ENCODE data around the gene METTL14.

The METTL14 gene

DNA sequence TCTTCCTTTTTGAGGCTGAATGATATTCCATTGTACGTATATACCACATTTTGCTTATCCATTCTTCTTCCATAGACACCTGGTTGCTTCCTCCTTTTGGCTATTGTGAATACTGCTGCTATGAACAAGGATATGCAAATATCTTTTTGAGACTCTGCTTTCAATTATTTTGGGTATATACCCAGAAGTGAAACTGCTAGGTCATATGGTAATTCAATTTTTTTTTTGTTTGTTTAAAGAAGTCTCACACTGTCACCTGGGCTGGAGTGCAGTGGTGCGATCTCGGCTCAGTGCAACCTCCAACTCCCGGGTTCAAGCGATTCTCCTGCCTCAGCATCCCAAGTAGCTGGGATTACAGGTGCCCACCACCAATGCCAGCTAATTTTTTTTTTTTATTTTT lies 75.3 kb downstream of the METTL14 start:
- Histone ChIP-seq H3K79me1 (replicated peaks; ENCODE audit: low read length, poor library complexity, severe bottlenecking) (peaks cover 14% of the 10 kb centered on the region), H2BK120ac (ENCODE audit: low read depth, low read length) (no peak overlapping the region), H3K27ac (ENCODE audit: low read length, poor library complexity, severe bottlenecking) (no peak overlapping the region), H2BK12ac (ENCODE audit: low read length in 2 of 2) (no peak overlapping the region), H3K4me2 (ENCODE audit: low read length, poor library complexity, severe bottlenecking) (no peak overlapping the region), H3K27me3 (ENCODE audit: control insufficient read depth in 1 of 2, insufficient read depth in 1 of 2, low read length in 2 of 2) (no peaks in the 10 kb centered on the region), H3K4ac (ENCODE audit: low read depth in 1 of 2, low read length in 2 of 2) (no peak overlapping the region), H3K9ac (ENCODE audit: low read length) (no peak overlapping the region), H2BK15ac (ENCODE audit: low read depth, poor library complexity, severe bottlenecking) (no peak overlapping the region), H3K4me1 (ENCODE audit: control insufficient read depth, insufficient read depth, low read depth, low read length) (no peaks in the 10 kb centered on the region), H2AFZ (ENCODE audit: low read depth, low read length) (no peak overlapping the region), H2BK5ac (ENCODE audit: low read depth, low read length, poor library complexity, severe bottlenecking) (no peak overlapping the region), H3K23ac (ENCODE audit: low read length in 2 of 2) (no peak overlapping the region), H3K18ac (ENCODE audit: low read depth in 1 of 2, low read length in 2 of 2) (no peak overlapping the region), H3K14ac (ENCODE audit: low read length in 2 of 2) (no peak overlapping the region), H3K36me3 (ENCODE audit: control insufficient read depth in 1 of 2, insufficient read depth in 2 of 2, low read depth in 1 of 2, low read length in 2 of 2) (peaks cover 3 to 84% of the 10 kb centered on the region in 2 experiments), H3K9me3 (ENCODE audit: control insufficient read depth, low read length) (no peaks in the 10 kb centered on the region), H3K4me3 (ENCODE audit: insufficient read depth in 1 of 2, low read depth in 1 of 2, low read length in 2 of 2) (no peak overlapping the region), H2AK5ac (ENCODE audit: low read length, severe bottlenecking) (no peak overlapping the region), H4K8ac (ENCODE audit: low read length) (no peak overlapping the region), H4K91ac (ENCODE audit: low read length) (no peak overlapping the region)
- 99% methylated on average over 5 of the region's 5 CpGs for WGBS
- DNase-seq, result no peak

DNA sequence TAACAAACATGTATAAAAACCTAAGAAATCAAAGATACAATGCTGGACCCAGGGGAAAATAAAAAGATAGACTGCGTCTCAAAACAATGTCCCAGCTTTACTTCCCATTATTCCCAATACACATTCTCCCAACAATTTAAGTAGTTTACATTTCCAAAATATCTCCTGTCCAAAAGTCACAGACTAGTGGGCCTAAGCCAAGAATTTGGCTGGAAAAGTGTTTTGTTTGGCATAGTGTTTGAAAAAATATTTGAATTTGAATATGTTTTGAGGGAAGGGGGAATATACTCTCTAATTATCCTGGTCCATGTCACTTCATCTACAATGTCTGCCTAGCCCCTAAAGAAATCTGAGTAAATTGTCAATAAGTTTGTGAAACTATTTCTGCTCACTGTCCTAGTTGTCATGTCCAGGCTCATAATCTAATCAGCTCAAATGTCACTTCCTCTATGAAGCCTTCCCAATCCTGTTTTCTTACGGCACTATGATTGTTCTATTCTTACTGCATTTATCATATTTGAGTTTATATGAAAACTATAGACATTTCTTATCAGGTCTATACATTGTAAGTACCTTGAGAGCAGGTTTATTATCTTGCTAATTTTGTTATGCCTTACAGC lies 76.3 kb downstream of the METTL14 start:
- H3K36me3 ChIP-seq (ENCODE audit: control insufficient read depth in 1 of 2, insufficient read depth in 2 of 2, low read depth in 1 of 2, low read length in 2 of 2), result peaks cover 5 to 82% of the 10 kb centered on the region in 2 experiments
- no peaks in the 10 kb centered on the region for H3K27me3 ChIP-seq (ENCODE audit: control insufficient read depth in 1 of 2, insufficient read depth in 1 of 2, low read length in 2 of 2)
- H3K9ac ChIP-seq (ENCODE audit: low read length), result no peak overlapping the region
- H2BK120ac ChIP-seq (ENCODE audit: low read depth, low read length), result no peak overlapping the region
- H2AK5ac ChIP-seq (ENCODE audit: low read length, severe bottlenecking), result no peak overlapping the region
- no peak for DNase-seq
- no peak overlapping the region for H3K14ac ChIP-seq (ENCODE audit: low read length in 2 of 2)
- no peak overlapping the region for H2AFZ ChIP-seq (ENCODE audit: low read depth, low read length)
- peaks cover 1% of the 10 kb centered on the region for H3K4me1 ChIP-seq (ENCODE audit: control insufficient read depth, insufficient read depth, low read depth, low read length)
- no peak overlapping the region for H4K91ac ChIP-seq (ENCODE audit: low read length)
- no peak overlapping the region for H3K4me2 ChIP-seq (ENCODE audit: low read length, poor library complexity, severe bottlenecking)
- peaks cover 10% of the 10 kb centered on the region for H3K79me1 ChIP-seq (replicated peaks; ENCODE audit: low read length, poor library complexity, severe bottlenecking)
- H4K8ac ChIP-seq (ENCODE audit: low read length), result no peak overlapping the region
- no peak overlapping the region for H3K4ac ChIP-seq (ENCODE audit: low read depth in 1 of 2, low read length in 2 of 2)
- no peak overlapping the region for H3K27ac ChIP-seq (ENCODE audit: low read length, poor library complexity, severe bottlenecking)
- WGBS, result 100% methylated on average over 1 of the region's 2 CpGs
- no peak overlapping the region for H2BK15ac ChIP-seq (ENCODE audit: low read depth, poor library complexity, severe bottlenecking)
- H2BK5ac ChIP-seq (ENCODE audit: low read depth, low read length, poor library complexity, severe bottlenecking), result no peak overlapping the region
- no peak overlapping the region for H3K23ac ChIP-seq (ENCODE audit: low read length in 2 of 2)
- no peak overlapping the region for H3K18ac ChIP-seq (ENCODE audit: low read depth in 1 of 2, low read length in 2 of 2)
- no peak overlapping the region for H3K4me3 ChIP-seq (ENCODE audit: insufficient read depth in 1 of 2, low read depth in 1 of 2, low read length in 2 of 2)
- no peaks in the 10 kb centered on the region for H3K9me3 ChIP-seq (ENCODE audit: control insufficient read depth, low read length)
- H2BK12ac ChIP-seq (ENCODE audit: low read length in 2 of 2), result no peak overlapping the region

DNA sequence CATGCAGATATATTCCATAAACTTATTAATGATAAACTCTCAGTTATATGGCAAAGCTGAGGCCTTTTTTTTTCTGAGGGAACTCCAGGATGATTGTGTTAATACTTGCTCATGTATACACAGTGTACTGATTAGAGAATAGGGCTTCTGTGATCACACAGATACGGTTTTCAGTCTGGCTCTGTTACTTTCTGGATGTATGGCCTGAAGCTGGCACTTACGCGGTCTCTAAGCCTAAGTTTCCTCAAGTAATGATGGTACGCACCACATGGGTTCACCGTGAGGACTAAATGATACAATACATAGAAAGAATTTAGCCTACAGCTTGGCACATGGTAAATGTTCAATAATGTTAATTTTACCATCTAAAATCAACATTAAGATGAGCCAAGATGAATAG lies 77.0 kb downstream of the METTL14 start:
- H3K14ac ChIP-seq (ENCODE audit: low read length in 2 of 2), result no peak overlapping the region
- H2BK12ac ChIP-seq (ENCODE audit: low read length in 2 of 2), result no peak overlapping the region
- no peak overlapping the region for H3K4ac ChIP-seq (ENCODE audit: low read depth in 1 of 2, low read length in 2 of 2)
- no peak overlapping the region for H2AFZ ChIP-seq (ENCODE audit: low read depth, low read length)
- H3K9me3 ChIP-seq (ENCODE audit: control insufficient read depth, low read length), result no peaks in the 10 kb centered on the region
- H4K91ac ChIP-seq (ENCODE audit: low read length), result no peak overlapping the region
- 100% methylated on average over 3 of the region's 5 CpGs for WGBS
- H3K4me2 ChIP-seq (ENCODE audit: low read length, poor library complexity, severe bottlenecking), result no peak overlapping the region
- peaks cover 9 to 82% of the 10 kb centered on the region in 2 experiments for H3K36me3 ChIP-seq (ENCODE audit: control insufficient read depth in 1 of 2, insufficient read depth in 2 of 2, low read depth in 1 of 2, low read length in 2 of 2)
- H3K9ac ChIP-seq (ENCODE audit: low read length), result no peak overlapping the region
- H3K4me3 ChIP-seq (ENCODE audit: insufficient read depth in 1 of 2, low read depth in 1 of 2, low read length in 2 of 2), result no peak overlapping the region
- H2BK5ac ChIP-seq (ENCODE audit: low read depth, low read length, poor library complexity, severe bottlenecking), result no peak overlapping the region
- DNase-seq, result no peak
- no peak overlapping the region for H3K18ac ChIP-seq (ENCODE audit: low read depth in 1 of 2, low read length in 2 of 2)
- no peak overlapping the region for H3K23ac ChIP-seq (ENCODE audit: low read length in 2 of 2)
- H3K4me1 ChIP-seq (ENCODE audit: control insufficient read depth, insufficient read depth, low read depth, low read length), result peaks cover 2% of the 10 kb centered on the region
- no peaks in the 10 kb centered on the region for H3K27me3 ChIP-seq (ENCODE audit: control insufficient read depth in 1 of 2, insufficient read depth in 1 of 2, low read length in 2 of 2)
- H2BK120ac ChIP-seq (ENCODE audit: low read depth, low read length), result no peak overlapping the region
- H4K8ac ChIP-seq (ENCODE audit: low read length), result no peak overlapping the region
- H3K27ac ChIP-seq (ENCODE audit: low read length, poor library complexity, severe bottlenecking), result no peak overlapping the region
- no peak overlapping the region for H2AK5ac ChIP-seq (ENCODE audit: low read length, severe bottlenecking)
- H3K79me1 ChIP-seq (replicated peaks; ENCODE audit: low read length, poor library complexity, severe bottlenecking), result peaks cover 10% of the 10 kb centered on the region
- no peak overlapping the region for H2BK15ac ChIP-seq (ENCODE audit: low read depth, poor library complexity, severe bottlenecking)

DNA sequence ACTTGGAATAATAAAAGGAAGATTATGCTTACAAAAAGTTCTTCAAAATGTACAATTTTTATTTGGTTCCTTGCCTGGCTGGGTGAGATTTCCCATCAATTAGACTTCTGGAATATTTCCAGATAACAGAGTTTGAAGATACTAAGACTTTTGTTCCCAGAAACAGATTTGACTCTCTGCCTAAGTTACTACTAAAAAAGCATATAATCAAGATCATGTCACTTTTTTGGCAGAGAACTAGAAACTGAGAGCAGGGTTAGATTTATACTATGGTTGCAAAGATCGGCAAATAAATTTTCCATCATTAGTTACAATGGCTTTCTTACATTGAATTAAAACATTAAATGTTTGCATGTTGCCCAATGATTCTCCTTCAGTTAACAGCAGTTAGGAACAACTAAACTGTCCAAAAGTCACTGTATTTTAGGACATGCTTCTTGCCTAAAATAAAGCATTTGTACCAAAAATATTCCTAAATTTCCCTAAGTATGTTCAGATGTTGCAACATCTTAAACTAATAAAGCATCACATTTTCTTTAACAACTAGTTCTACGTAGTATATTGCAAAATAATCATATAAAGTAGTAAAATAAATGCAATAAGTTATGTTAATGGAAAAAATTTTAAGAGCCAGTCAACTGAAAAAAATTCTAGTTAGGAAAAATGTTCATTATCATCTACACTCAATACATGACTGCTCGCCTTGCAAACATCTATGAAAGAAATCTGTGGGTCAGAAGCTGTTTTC lies 77.7 kb downstream of the METTL14 start:
- H3K36me3 ChIP-seq (ENCODE audit: control insufficient read depth in 1 of 2, insufficient read depth in 2 of 2, low read depth in 1 of 2, low read length in 2 of 2), result peaks cover 10 to 82% of the 10 kb centered on the region in 2 experiments
- H3K4ac ChIP-seq (ENCODE audit: low read depth in 1 of 2, low read length in 2 of 2), result no peak overlapping the region
- no peak overlapping the region for H2BK120ac ChIP-seq (ENCODE audit: low read depth, low read length)
- H3K9ac ChIP-seq (ENCODE audit: low read length), result peak overlapping the region; percentile 53
- no peak overlapping the region for H2AFZ ChIP-seq (ENCODE audit: low read depth, low read length)
- H4K91ac ChIP-seq (ENCODE audit: low read length), result no peak overlapping the region
- no peak overlapping the region for H3K4me2 ChIP-seq (ENCODE audit: low read length, poor library complexity, severe bottlenecking)
- H2BK15ac ChIP-seq (ENCODE audit: low read depth, poor library complexity, severe bottlenecking), result no peak overlapping the region
- no peaks in the 10 kb centered on the region for H3K27me3 ChIP-seq (ENCODE audit: control insufficient read depth in 1 of 2, insufficient read depth in 1 of 2, low read length in 2 of 2)
- peaks cover 10% of the 10 kb centered on the region for H3K79me1 ChIP-seq (replicated peaks; ENCODE audit: low read length, poor library complexity, severe bottlenecking)
- H3K4me1 ChIP-seq (ENCODE audit: control insufficient read depth, insufficient read depth, low read depth, low read length), result peaks cover 2% of the 10 kb centered on the region
- H3K27ac ChIP-seq (ENCODE audit: low read length, poor library complexity, severe bottlenecking), result no peak overlapping the region
- no peak overlapping the region for H3K23ac ChIP-seq (ENCODE audit: low read length in 2 of 2)
- H3K9me3 ChIP-seq (ENCODE audit: control insufficient read depth, low read length), result no peaks in the 10 kb centered on the region
- no peak overlapping the region for H4K8ac ChIP-seq (ENCODE audit: low read length)
- no peak overlapping the region for H2BK12ac ChIP-seq (ENCODE audit: low read length in 2 of 2)
- H3K18ac ChIP-seq (ENCODE audit: low read depth in 1 of 2, low read length in 2 of 2), result no peak overlapping the region
- no peak overlapping the region for H3K14ac ChIP-seq (ENCODE audit: low read length in 2 of 2)
- no peak for DNase-seq
- no peak overlapping the region for H2AK5ac ChIP-seq (ENCODE audit: low read length, severe bottlenecking)
- 100% methylated on average over 1 of the region's 3 CpGs for WGBS
- H2BK5ac ChIP-seq (ENCODE audit: low read depth, low read length, poor library complexity, severe bottlenecking), result no peak overlapping the region
- no peak overlapping the region for H3K4me3 ChIP-seq (ENCODE audit: insufficient read depth in 1 of 2, low read depth in 1 of 2, low read length in 2 of 2)

Data from mesenchymal stem cell (in vitro differentiated cells and primary cell).